Muscle layer of colon (tissue), 2 donors: ENCODE data around the gene ZNF785.
A peak's percentile ranks its signal among the peaks of the same experiment; 100 is the strongest.

ENCODE experiments used
- H3K27ac ChIP-seq: one replicate; pipeline ENCODE4 v1.7.0; 2013; ENCODE audit warnings: low read depth, mild to moderate bottlenecking, low read length, moderate library complexity
- H3K27me3 ChIP-seq, 2 donors: one replicate each; pipeline ENCODE4 v1.7.0; 2013; ENCODE audit warnings: low read length in 2 of 2, mild to moderate bottlenecking in 2 of 2; ENCODE audit not compliant: insufficient read depth in 2 of 2, control insufficient read depth in 1 of 2
- H3K36me3 ChIP-seq: one replicate; pipeline ENCODE4 v1.7.0; 2013; ENCODE audit warnings: mild to moderate bottlenecking, low read length; ENCODE audit not compliant: insufficient read depth
- H3K4me1 ChIP-seq: one replicate; pipeline ENCODE4 v1.7.0; 2013; ENCODE audit warnings: mild to moderate bottlenecking, low read length; ENCODE audit not compliant: insufficient read depth
- H3K4me3 ChIP-seq, 2 donors: one replicate each; pipeline ENCODE4 v1.7.0; 2013; ENCODE audit warnings: low read length in 2 of 2, low read depth in 1 of 2, mild to moderate bottlenecking in 1 of 2, moderate library complexity in 1 of 2
- H3K9ac ChIP-seq: one replicate; pipeline ENCODE4 v1.7.0; 2013; ENCODE audit warnings: low read length
- H3K9me3 ChIP-seq: one replicate; pipeline ENCODE4 v1.7.0; 2013; ENCODE audit warnings: mild to moderate bottlenecking, low read length
- donor health status: abdominal sarcoma.
- donor health status: Adenocarcinoma of cecum.

The ZNF785 gene

DNA sequence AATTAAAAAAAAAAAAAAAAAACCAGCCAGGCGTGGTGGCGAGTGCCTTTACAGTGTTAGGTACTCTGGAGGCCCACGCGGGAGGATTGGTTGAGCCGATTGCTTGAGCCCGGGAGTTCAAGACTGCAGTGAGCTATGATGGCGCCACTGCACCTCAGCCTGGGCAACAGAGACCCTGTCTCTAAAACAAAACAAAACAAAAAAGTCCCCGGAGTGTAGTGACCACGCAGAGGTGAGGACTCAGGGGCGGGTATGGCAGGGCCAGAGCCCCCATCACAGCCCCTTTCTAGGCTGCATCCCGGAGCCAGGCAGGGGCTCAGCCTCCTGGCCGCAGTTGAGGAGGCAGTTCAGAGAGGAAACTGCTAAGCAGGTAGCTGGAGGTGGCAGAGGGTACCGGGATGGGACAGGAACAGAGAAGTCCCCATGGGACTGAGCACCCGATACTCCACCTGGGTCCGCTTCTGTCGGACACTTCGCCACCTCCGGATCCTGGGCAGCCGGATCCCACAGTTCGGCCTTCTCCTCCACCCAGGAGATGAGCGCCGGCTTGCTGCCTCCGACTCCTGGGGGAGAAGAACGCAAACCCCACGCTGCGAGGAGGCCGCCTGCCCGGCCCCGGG is 51.6 kb downstream of the ZNF785 start:
- H3K36me3 ChIP-seq: no peaks in the 10 kb centered on the region
- peak overlapping the region; percentile 67 for H3K9ac ChIP-seq
- no peaks in the 10 kb centered on the region for H3K27me3 ChIP-seq

DNA sequence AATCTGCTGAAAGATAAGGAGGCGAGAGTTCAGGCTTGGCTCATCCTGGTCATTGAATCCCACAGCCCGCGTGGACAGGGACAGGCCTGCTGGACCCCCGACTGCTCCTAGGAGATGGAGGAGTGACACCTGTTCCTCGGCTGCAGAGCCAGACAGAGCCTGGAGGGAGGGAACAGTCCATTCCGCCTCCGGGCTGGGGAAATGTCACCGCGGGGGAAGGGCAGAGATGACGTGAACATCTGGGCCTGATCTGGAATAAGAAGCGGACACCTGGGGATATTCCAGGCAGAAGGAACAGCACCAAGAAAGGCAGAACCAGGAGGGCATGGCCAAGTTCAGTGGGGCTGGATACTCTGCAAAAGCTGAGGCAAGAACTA is 52.4 kb downstream of the ZNF785 start:
- Histone ChIP-seq H3K27me3 (no peaks in the 10 kb centered on the region), H3K9me3 (no peaks in the 10 kb centered on the region), H3K36me3 (no peaks in the 10 kb centered on the region), H3K27ac (no peak overlapping the region), H3K4me3 (no peak overlapping the region), H3K9ac (no peak overlapping the region), H3K4me1 (peaks cover 21% of the 10 kb centered on the region)

More for the DNA sequence above, 51.6 kb downstream of the ZNF785 start:
- Histone ChIP-seq H3K9me3 (no peaks in the 10 kb centered on the region), H3K4me1 (peaks cover 15% of the 10 kb centered on the region), H3K4me3 (peak overlapping the region; percentile 75 to 86), H3K27ac (peak overlapping the region; percentile 77)

DNA sequence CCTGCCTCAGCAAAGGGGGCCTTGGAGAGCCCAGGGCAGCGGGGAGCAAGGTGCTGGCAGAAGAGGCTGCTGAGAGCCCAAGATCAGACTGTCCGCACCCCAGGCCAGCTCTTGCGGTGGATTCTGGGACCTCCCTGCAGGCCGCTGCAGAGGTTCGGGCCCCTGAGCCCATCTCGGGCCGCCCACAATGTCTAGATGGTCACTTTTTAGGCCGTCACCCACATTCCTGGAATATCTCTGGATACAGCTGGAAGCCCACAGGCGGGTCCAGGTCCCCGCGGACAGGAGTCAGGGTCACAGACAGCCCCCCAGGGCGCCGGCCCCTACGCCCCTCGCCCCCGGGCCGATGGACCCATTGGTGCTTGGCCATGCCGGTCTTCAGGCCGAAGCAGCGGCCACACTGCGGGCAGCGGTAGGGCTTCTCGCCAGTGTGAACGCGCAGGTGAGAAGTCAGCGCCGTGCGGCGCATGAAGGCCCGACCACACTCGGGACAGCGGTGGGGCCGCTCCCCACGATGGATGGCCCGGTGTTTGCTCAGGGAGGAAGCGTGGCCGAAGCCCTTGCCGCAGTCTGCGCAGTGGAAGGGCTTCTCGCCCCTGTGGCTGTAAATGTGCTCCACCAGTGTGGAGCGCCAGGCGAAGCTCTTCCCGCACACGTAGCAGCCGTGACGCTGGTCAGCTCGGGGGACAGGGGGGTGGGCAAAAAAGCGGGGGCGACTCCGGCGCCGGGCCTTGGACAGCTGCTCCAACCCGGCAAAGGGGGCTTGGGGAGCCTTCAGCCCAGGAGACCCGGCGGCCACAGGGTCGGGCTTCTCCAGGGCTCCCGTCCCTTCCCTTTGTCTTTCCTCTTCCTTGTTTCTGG is 53.0 kb downstream of the ZNF785 start:
- no peaks in the 10 kb centered on the region for H3K27me3 ChIP-seq
- H3K27ac ChIP-seq: no peak overlapping the region
- no peaks in the 10 kb centered on the region for H3K36me3 ChIP-seq
- H3K9me3 ChIP-seq: no peaks in the 10 kb centered on the region
- no peak overlapping the region for H3K9ac ChIP-seq
- peaks cover 27% of the 10 kb centered on the region for H3K4me1 ChIP-seq
- no peak overlapping the region for H3K4me3 ChIP-seq
